AG08395 (cell line): ENCODE data around the gene PPCS.

Experiments
- DNase-seq: peaks from one replicate; pipeline ENCODE4 v3.0.0; 2012; ENCODE audit warnings: mixed read lengths, low spot score

PPCS gene

DNA sequence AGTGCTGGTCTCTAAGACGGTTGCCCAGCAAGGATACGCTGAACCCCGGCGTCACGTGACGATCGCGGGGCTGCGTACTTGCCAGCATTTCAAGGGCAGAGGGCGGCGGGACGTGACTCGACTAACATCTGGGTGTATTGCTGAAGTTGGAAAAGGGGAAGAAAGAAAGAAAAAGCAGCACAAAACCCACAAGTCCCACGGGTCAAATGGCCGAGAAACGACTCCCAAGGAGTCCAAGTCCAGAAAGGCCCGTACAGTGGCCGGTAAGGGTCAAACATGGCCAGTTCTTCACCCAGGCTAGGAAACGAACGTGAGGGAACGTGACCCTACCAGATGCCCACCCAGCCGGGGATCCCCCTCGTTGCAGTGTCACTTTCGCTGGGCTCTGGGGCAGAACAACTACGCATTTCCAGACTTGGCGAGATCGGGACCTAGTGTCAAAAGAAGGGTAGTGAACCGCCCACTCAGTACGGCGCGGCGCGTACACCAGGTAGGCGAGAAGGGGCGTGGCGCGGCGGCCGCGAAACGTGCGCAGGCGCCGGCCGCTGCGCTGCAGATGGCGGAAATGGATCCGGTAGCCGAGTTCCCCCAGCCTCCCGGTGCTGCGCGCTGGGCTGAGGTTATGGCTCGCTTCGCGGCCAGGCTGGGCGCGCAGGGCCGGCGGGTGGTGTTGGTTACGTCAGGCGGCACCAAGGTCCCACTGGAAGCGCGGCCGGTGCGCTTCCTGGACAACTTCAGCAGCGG is at the start of gene PPCS, which contains the start of gene ZMYND12:
Gene PPCS, plus strand, starts transcription at position 534 of the 744 bp plus-strand sequence. Its CDS starts 23 bp downstream, at position 557.
Gene ZMYND12, minus strand, starts transcription at position 13 of the 744 bp plus-strand sequence. CDS start 25 bp downstream, outside the sequence.
- DNase-seq = peak; percentile 80

DNA sequence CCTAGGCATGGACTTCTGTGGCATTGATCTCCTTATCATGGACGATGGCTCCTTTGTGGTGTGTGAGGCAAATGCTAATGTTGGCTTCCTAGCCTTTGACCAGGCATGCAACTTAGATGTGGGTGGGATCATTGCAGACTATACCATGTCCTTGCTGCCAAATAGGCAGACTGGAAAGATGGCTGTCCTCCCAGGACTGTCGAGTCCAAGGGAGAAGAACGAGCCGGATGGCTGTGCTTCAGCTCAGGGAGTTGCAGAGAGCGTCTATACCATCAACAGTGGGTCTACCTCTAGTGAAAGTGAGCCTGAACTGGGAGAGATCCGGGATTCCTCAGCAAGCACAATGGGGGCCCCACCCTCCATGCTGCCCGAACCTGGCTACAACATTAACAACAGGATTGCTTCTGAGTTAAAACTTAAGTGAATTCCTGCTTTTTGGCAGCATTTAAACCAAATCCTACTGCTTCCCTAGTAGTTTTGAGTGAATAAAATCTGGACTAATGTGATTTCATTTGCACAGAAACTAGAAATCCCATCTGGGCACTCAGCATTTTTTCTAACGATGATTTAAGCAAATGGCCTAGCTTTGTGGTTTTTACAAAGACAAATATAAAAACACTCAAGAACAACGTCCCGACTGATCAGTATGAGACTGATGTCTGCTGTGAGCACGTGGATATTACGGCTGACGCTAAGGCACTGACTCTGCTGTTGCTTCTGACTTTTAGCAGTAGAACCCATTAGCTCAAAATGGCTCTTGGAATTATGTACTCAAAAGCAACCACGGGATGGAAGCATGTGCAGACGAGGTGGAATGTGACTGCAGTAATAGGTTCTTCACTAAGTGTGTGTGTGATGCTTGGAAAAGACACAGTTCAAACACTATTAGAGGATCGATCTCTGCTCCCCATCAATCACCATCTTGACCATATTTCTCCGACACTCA is 41.5 kb upstream of the PPCS start:
- no peak for DNase-seq

DNA sequence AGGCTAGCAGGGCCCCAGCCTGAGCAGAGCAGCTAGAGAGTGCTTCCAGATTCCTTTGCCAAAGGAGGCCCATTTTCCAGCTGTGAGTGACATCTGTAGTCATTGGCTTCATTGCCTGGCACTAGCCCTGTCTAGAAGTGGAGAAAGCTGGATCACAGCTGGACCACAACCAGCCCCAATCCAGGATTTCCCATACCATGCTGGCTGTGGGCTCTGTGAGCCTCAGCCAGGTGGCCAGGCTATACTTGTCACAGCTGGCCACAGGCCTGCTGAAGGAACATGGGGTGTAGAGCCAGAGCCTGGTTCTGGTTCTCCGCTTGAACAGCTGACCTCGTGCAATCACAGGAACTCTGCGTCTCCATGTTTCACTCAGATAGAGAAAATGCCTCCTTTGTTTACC is 39.2 kb upstream of the PPCS start:
- no peak for DNase-seq

DNA sequence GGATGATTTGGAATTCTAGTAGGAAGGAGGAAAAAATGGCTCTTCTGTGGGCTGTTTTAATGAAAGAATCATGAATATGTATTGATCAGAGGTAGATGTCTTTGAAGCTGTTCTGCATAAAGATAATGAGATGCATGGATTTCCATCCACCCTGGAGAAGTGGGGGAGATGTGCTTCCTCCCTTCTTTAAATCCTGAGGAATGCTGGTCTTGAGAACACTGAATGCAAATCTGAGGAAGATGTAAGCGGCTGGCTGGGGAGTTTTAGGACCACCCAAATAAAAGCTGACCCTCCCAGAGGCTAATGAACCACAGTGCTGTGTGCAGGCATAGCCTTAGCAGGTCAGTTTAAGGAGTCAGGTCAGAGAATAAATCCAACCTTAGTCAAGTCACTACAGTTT is 37.8 kb upstream of the PPCS start:
- no peak for DNase-seq

DNA sequence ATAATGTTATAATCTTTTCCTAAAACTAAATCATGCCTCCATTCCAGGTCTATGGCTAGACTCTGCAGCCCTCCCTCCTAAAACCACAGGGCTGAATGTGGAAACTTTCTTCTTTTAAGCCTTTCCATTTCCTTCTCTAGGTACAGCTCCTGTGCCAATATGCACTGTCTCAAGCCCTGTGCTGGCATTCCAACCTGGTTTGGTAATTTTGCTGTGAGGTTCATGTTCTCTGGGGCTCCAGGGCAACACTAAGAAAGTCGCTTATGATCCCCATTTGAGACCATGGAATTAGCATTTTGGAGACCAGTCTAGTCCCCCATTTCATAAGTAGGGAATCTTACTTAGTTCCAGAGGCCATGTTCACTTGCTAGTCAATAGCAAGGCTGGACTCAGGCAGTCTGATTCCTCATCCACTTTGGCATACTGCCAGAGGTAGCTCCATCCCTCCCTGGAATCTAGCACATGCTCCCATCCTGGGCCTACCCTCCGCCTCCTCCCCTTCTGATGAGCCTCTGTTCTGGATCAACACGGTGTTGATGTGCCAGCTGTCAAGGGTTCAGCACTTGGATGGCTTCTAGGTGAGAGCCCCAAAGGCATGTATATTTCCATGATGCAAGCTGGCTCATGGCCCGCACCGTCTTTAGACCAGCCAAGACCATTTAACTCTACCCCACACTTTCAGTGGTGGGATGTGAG is 37.1 kb upstream of the PPCS start:
- no peak for DNase-seq

DNA sequence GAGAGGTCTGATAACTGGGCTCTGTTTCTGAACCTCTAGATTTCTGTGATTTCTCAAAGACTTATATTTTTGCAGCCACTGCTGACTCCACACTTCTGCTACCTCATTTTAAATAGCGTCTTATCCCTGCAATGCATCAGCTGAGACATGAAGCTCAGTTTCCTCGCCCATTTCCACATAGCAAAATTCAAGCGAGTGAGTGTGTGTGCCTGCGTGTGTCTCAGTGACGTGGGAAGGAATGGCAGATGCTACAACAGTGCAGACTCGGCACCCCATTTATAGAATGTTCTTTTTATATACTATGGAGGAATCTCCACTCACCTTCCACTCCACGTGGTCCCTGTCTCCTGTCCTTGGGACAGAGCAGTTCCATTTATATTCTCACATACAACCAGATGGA is 36.2 kb upstream of the PPCS start:
- DNase-seq = no peak

DNA sequence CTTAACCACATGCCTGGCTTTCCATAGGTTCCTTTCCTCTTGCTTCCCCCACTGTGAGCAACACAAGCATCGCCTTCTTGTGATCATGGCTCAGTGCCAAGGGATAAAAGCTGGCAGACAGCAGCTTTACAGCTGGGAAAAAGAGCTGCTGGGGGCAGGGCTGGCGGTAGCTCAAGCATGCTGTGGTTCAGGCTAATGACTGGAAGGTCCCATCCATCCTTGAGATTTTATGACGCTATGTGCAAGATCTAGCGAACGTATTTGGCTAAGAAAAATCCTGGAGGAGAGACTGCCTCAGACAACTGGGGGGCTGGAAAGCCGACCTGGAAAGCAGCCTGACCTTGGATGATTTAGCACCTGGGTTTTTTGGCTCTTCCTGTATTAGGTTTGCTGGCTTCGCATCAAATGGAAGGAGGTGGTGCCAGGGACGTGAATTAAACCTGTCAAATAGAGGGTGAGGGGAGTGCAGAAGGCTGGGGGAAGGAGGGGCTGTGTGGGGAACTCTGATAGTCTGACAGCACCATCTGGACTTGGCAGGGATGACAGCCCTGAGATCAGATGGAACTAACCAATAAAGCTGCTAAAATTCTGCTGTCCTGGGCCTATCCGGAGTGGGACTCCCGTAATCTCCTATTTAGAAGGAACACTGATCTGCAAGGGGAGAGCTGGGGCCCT is 35.3 kb upstream of the PPCS start:
- peak; percentile 77 for DNase-seq

DNA sequence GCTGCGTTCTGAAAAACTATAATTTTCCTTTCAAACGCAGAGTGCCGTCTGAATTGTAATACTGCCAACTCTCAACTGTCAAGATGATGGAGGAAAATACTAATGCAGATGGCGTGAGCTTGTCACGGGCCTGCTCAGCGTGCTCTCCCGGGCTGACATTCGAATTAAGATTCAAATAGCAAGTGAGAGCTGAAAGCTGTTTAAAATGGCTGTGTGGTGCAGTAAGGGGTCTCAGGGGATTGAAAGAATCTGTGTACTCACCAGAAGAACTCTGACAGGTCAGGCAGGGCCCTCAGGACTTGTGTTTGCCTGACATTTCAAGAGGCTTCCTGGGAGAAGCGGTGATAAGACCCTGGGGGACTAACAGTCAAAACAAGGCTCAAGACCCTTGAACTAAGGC is 33.6 kb upstream of the PPCS start:
- DNase-seq = no peak

DNA sequence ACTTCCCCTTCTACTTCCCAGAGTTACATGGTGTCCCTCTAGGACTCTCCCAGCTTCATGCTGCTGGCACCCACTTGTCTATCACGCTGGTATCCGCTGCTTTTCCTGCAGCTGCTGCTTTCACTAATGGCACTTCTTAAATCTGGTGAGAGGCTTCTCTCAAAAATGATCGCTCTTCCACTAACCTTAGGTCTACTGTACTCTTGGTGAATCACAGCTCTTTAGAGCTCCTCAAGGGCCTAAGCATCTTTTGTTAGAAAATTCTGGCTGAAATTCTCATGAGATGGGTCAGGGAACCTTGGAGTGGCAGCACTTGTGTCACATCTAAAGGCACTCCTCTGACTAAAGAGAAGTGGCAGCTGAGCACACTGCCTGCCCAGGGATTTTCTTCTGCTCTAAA is 32.7 kb upstream of the PPCS start:
- DNase-seq = no peak

DNA sequence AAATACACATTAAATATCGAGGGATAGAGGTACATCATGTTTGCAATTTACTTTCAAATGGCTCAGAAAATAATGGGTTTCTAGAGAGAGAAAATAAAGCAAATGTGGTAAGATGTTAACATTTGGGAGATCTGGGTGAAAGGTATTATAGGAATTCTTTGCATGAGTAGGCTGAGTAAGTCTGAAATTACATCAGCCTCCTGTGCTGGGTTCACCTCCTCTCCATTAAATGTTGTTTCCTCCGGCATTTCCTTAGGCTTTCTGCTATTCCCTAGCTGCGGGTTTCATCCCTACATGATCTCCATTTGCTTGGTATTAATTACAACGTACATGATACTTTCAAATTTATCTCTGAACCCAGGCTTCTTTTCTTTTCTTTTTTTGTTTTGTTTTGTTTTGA is 32.1 kb upstream of the PPCS start:
- DNase-seq = no peak

DNA sequence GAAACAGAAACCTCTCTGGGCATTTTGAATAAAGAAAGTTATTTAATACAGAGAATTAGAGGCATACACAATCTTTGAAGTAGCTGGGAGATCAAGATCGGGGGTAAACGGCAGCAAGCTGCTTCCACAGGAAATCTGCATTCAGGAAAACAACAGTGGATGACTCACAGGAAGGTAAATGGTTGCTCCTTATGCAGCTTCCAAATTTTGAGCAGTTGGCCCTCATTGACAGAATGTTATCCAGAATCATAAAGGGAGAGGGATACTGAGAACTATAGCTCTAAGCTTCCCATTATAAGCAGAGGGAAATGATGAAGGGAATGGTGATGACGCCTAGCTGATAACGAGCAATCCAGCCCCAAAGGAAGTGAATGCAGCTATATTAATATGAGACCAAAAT is 29.1 kb upstream of the PPCS start:
- no peak for DNase-seq

DNA sequence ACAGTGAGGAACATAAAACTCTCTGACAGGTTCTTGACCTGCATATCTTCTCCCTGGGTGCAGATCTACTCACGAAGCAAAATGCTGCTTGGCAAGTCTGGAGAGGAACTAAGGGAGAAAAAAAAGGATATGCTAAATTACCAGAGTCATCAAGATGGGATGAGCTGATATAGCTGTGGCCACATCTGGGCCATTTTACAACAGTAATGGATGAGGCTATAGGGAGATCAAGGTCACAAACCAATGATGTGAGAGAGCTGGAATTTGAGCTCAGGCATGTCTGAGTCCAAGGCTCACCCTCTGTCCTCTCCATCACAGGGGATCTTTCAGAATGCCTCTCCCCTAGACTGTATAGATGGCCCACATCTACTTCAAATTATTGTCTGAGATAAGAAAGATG is 26.7 kb upstream of the PPCS start:
- DNase-seq = peak; percentile 17

DNA sequence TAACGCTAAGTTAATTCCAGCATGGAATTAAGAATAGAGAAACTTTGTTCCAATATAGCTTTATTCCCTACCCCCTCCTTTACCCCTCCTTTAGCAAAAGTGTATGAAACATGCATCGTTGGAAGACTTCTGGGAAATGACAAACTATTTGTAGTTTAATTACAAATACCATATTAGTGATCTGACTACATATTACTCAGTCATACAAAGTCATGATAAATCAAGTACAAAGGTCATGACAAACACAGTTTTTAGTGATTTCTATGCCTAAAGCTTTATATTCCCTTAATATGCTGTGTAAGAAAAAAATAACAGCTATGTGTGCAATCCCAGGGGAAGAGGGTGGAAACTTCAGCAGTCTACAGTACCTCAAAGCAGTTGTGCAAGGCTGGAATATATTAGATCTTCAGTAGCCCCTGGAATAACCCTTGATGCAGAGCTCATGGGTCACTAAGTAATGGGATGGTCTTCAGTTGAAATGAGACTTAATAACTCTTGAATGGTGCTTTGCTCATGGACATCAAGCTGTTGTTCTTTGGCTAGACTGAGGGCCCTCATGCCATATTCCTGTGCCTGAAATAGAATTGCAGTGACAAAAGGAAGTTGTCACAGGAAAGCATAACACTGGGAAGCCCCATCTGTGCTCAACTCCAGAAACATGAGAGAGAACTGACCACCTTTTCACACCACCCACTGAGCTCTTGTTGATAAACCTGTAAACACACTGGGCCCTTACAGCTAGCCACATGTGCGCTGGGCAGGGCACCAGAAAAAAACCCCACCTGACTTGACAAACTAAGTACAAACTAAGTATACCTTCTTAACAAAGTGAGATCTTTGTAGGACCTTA is 25.8 kb upstream of the PPCS start:
- no peak for DNase-seq

DNA sequence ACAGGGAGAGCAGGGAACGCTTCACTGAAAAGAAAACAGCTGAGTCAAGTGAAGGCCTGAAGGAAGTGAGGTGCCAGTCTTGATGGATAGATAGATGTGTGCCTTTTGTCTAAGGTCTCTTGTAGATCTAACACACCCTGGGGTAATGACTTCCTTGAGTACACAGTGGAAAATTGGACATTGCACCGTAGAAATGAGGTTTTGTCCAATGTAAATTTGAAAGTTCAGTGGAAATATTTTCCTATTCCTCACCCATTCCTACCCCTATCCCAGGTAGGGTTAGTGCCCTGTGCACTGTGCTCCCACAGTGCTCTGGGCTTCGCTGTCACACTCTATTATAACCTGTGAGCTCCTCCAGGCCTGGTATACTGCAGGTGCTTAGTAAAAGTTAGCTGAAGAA is 24.8 kb upstream of the PPCS start:
- no peak for DNase-seq

DNA sequence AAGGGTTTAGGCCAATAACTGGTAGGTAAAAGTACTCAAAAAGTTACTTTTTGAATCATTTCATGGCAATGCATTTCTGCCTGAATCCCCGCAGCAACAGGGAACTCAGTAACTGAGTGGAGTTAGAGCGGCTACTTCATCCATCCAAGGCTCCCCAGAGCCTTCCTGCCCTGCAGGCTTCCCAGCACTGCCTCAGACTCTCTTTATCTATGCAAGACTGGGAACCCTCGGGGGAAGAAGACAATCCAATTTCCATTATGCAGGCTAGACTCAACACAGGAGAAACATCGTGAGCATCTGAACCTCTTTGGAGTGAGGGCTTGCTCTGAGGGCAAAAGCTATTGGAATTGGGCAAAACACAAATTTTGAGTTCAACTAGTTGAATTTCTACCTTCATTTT is 23.6 kb upstream of the PPCS start:
- DNase-seq = no peak

DNA sequence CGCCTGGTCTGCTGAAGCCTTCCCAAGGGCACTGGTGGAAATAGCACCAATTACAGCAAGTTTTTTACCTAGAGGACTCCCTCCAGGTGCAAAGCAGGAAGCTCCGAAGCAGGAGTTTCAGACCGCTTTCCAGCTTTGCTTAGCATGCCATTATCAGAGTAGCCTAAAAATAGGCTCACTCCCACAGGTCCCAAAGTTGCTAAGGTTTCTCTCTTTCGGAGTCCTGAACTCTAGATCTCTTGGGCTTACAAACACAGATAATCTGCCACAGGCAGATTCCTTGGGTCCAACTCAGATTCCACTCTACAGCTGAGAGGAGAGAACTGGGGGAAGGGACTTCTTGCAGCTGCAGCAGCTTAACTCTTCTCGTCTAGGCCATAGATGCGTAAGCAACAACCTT is 23.0 kb upstream of the PPCS start:
- no peak for DNase-seq

DNA sequence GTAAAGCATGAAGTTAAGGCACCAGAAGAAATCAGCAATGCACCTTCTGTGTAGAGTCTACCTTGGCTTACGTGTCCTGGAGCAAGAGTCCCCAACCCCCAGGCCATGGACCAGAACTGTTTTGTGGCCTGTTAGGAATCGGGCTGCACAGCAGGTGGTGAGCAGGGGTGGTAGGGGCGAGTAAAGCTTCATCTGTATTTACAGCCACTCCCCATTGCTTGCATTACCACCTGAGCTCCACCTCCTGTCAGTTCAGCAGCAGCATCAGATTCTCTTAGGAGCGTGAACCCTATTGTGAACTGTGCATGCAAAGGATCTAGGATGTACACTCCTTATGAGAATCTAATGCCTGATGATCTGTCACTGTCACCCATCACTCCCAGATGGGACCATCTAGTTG is 22.0 kb upstream of the PPCS start:
- no peak for DNase-seq

DNA sequence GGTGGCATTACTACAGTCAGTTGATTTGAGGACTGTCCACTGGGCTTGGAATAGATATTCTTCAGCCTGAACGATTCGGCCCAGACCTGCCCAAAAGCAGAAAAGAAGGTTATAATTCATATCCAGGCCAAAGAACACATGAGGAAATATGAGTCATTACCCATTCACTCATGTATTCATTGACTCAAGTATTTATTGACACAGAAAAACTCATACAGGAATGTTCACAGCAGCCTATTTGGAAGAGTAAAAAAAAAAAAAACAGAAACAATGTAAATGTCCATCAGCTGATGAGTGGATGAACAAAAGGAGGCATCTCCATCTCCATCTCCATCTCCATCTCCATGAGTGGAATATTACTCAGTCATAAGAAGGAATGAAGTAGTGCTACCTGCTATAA is 16.4 kb upstream of the PPCS start:
- DNase-seq = peak; percentile 16

DNA sequence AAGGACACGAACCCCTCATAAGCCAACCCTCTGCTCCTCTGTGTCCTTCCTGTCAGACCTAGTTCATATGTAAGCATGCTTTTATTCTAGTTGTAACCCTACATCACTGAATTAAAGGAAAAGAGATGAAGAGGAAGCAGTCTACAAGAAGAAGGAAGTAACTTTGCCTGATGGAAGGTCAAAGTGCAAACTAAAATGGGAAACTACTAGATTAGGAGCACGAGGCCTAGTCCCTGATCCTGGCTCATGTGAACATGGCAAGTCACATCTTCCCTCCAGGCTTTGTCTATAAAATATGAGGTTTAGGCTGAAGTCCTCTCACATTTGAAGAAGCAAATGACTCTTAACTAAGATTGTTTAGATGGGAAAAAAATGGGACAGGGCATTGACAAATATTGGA is 13.7 kb upstream of the PPCS start:
- DNase-seq = no peak

DNA sequence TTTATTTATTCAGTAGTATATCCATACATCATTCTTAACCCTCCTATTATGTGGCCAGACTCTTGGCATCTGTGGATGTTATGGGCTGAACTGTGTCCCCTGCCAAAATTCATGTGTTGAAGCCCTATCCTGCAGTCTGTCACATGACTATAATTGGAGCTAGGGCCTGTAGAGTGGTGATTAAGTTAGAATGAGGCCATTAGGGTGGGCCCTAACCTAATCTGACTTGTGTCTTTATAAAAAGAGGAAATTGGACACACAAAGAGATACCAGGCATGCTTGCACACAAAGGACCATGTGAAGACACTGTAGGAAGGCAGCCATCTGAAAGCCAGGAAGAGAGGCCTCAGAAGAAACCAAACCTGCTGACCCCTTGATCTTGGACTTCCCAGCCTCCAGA is 7.1 kb upstream of the PPCS start:
- no peak for DNase-seq

DNA sequence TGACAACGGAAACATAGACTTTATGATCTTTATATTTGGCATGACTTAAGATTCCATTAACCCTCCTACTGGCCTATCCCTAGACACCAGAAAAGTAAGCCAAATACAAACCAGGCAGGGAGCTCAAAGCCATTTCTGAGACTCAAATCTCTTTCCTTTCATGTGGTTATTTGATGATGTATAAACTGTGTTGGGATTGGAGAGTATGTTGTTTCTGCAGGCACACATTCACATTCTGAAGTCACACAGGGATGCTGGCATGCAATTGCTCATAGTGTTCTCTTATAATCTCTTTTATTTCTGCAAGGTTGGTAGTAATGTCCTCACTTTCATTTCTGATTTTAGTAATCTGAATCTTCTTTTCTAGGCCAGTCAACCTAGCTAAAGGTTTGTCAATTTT is 6.3 kb upstream of the PPCS start:
- DNase-seq = no peak
